ENCODE data around the gene WNT6. TPM values are rescaled to one million over a fixed set of nuclear protein-coding genes. Genes with fewer than 3 reads are reported as not detected.
A peak's percentile ranks its signal among the peaks of the same experiment; 100 is the strongest.

Gene WNT6
- total and polyA plus RNA-seq, 10 of the 15 experiments (the other 5 are each of a cell fraction or from before 2014, with no cell fraction given) = 0.11 to 0.44 (median 0.22) TPM; not detected in 5

DNA sequence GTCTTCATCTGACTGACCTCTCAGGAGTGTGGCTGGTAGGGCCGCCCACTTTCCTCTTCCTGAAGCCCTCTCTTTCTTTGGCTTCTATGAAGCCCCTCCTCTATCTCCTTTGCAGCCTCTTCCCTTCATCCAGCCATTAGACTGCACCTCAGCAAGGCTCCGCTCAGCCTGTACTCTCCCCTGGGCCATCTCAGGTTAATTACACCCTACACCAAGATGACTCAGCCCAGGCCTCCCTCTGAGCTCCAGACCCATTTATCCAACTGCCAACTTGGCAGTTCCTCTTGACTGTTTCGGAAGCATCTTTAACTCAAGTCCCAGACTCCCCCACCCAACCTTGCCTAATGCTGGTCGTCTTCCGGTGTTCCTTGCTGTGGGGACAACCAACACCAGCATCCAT, 5.8 kb upstream of the WNT6 start:
- intact Hi-C loops (cut with micrococcal nuclease; ENCODE audit: unreplicated experiment) (loop anchor here (1.0 to 5.0 kb wide), 5 partner anchors 45 to 302 kb away; no protein-coding TSS in a partner anchor), in situ Hi-C loops (cut with MboI) (no loop called here)
- CTCF ChIA-PET = interaction anchor here (0.7 to 7.2 kb wide), 5 partner anchors 16 to 44 kb away, joined by 3 to 95 read pairs (median 4); no protein-coding TSS in a partner anchor
- no peaks in the 10 kb centered on the region for H3K9me3 ChIP-seq (replicated peaks; ENCODE audit: control insufficient read depth, insufficient read depth, low read length)
- no peaks in the 10 kb centered on the region for H3K36me3 ChIP-seq (ENCODE audit: control insufficient read depth in 2 of 2, insufficient read depth in 2 of 2, low read length in 1 of 2)
- H3K9ac ChIP-seq (ENCODE audit: control insufficient read depth, insufficient read depth, low read length) = no peak overlapping the region
- SMC1A ChIA-PET (ENCODE audit: uncharacterized antibody, unreplicated experiment) = interaction anchor here (0.7 to 4.9 kb wide), 6 partner anchors 15 to 399 kb away, joined by 3 to 26 read pairs (median 4); no protein-coding TSS in a partner anchor
- no peaks in the 10 kb centered on the region for H3K4me1 ChIP-seq (ENCODE audit: control insufficient read depth, insufficient read depth, low read length)
- POLR2A ChIA-PET = interaction anchor here (1.0 kb wide), 1 partner anchor 45 kb away, joined by 3 read pairs; no protein-coding TSS in a partner anchor
- ATAC-seq (peak; percentile 46; the same call in 2 of the 3 replicates), DNase-seq (ENCODE audit: low read depth, low spot score) (no peak), FAIRE-seq (no peak)
- H4K20me1 ChIP-seq (ENCODE audit: control insufficient read depth, insufficient read depth) = no peaks in the 10 kb centered on the region
- H3K4me2 ChIP-seq (ENCODE audit: control insufficient read depth, insufficient read depth) = no peak overlapping the region
- no peaks in the 10 kb centered on the region for H3K79me2 ChIP-seq (ENCODE audit: control insufficient read depth, insufficient read depth, low read length)
- H2AFZ ChIP-seq (ENCODE audit: control insufficient read depth, low read depth, low read length) = no peak overlapping the region
- RAD21 ChIA-PET (ENCODE audit: unreplicated experiment) = interaction anchor here (0.9 to 2.8 kb wide), 2 partner anchors 22 to 44 kb away, joined by 5 to 40 read pairs; no protein-coding TSS in a partner anchor
- BruUV-seq (replicated peaks) = no TSS peak
- TF ChIP-seq IRF4 (IDR thresholded peaks at IDR 0.05; ENCODE audit: low read depth, low read length) (no peak), ZBTB11 (CRISPR knock-in tag; IDR thresholded peaks at IDR 0.05) (no peak), ASH2L (IDR thresholded peaks at IDR 0.05; ENCODE audit: borderline replicate concordance, low read depth) (no peak), FOXM1 (IDR thresholded peaks at IDR 0.05; ENCODE audit: low read depth, low read length) (no peak), HCFC1 (IDR thresholded peaks at IDR 0.05; ENCODE audit: low read length) (no peak), SMAD1 (IDR thresholded peaks at IDR 0.05; ENCODE audit: low read depth, partially characterized antibody) (no peak), IKZF2 (IDR thresholded peaks at IDR 0.05) (no peak), SP1 (IDR thresholded peaks at IDR 0.05; ENCODE audit: low read depth, low read length) (no peak), SMC3 (IDR thresholded peaks at IDR 0.05; ENCODE audit: borderline replicate concordance, low read length) (no peak), PKNOX1 (IDR thresholded peaks at IDR 0.05) (no peak), CREB1 (IDR thresholded peaks at IDR 0.05; ENCODE audit: low read depth) (no peak), MTA2 (IDR thresholded peaks at IDR 0.05; ENCODE audit: low read depth) (no peak), ZBTB4 (CRISPR knock-in tag; IDR thresholded peaks at IDR 0.05) (no peak)
- TF ChIP-seq, protein P1, sequence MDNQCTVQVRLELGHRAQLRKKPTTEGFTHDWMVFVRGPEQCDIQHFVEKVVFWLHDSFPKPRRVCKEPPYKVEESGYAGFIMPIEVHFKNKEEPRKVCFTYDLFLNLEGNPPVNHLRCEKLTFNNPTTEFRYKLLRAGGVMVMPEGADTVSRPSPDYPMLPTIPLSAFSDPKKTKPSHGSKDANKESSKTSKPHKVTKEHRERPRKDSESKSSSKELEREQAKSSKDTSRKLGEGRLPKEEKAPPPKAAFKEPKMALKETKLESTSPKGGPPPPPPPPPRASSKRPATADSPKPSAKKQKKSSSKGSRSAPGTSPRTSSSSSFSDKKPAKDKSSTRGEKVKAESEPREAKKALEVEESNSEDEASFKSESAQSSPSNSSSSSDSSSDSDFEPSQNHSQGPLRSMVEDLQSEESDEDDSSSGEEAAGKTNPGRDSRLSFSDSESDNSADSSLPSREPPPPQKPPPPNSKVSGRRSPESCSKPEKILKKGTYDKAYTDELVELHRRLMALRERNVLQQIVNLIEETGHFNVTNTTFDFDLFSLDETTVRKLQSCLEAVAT (IDR thresholded peaks at IDR 0.05) = no peak
- peaks cover 11 to 25% of the 10 kb centered on the region in 2 experiments for H3K27me3 ChIP-seq (replicated peaks in 1 of 2; ENCODE audit: control insufficient read depth in 2 of 2, insufficient read depth in 2 of 2, low read length in 1 of 2)
- 36% methylated on average over 5 of the region's 5 CpGs for WGBS (ENCODE audit: insufficient coverage, insufficient replicate concordance, low lambda C conversion rate, missing lambda C conversion rate)
- H3K27ac ChIP-seq (ENCODE audit: control insufficient read depth, insufficient read depth) = no peak overlapping the region
- no peak overlapping the region for H3K4me3 ChIP-seq
